ELR (cell line): ENCODE results near the gene NEMF.
"Not testable (repeated sequence)": the region's sequence is repeated elsewhere in the genome, so short reads cannot be mapped to it uniquely, and the experiment has no call there.

Experiments used
- DNase-seq: peaks from one replicate; pipeline ENCODE4 v3.0.0-alpha.2; 2015; ENCODE audit warnings: low read depth

Gene NEMF, protein sequence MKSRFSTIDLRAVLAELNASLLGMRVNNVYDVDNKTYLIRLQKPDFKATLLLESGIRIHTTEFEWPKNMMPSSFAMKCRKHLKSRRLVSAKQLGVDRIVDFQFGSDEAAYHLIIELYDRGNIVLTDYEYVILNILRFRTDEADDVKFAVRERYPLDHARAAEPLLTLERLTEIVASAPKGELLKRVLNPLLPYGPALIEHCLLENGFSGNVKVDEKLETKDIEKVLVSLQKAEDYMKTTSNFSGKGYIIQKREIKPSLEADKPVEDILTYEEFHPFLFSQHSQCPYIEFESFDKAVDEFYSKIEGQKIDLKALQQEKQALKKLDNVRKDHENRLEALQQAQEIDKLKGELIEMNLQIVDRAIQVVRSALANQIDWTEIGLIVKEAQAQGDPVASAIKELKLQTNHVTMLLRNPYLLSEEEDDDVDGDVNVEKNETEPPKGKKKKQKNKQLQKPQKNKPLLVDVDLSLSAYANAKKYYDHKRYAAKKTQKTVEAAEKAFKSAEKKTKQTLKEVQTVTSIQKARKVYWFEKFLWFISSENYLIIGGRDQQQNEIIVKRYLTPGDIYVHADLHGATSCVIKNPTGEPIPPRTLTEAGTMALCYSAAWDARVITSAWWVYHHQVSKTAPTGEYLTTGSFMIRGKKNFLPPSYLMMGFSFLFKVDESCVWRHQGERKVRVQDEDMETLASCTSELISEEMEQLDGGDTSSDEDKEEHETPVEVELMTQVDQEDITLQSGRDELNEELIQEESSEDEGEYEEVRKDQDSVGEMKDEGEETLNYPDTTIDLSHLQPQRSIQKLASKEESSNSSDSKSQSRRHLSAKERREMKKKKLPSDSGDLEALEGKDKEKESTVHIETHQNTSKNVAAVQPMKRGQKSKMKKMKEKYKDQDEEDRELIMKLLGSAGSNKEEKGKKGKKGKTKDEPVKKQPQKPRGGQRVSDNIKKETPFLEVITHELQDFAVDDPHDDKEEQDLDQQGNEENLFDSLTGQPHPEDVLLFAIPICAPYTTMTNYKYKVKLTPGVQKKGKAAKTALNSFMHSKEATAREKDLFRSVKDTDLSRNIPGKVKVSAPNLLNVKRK

DNA sequence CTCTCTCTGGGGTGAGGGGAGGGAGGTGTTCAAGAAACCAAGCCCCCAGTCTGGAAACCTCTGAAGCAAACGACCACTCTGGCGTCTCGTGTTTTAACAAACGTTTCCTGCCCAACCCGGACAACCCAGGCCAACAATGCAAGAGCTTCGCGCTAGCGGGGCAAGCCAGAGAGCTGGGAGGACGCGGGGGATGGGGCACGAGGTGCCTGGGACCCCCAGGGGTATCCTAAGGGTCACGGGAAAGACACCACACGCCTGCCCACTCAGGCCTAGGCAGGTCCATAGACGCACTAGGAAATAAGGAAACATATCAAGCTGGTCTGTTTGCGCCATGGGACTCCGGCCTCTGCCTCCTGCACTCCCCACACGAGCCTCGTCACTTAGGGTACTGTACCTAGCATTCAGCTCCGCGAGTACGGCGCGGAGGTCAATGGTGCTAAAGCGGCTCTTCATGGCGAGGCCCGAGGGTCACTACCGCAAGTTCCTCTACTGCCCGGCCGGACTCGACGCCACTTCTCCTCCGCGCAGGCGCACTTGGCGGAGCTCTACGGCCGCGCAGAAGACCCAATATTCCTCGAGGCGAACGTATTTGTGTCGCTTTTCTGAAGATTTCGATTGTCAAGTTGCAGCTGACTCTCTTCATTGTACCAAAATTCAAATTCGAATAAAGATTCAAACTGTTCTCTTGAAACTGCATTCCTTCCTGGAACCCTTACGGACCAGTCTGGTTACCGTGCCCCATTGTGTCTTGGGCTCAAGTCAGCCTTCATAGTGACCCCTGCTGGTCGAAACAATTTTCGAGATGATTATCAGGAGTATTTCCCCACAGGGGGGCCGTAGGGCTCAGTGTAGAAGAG is at the start of gene NEMF:
Gene NEMF, minus strand, starts transcription at position 488 of the 857 bp plus-strand sequence. Its CDS starts 35 bp downstream, at position 453.
- DNase-seq, result peak; percentile 92

DNA sequence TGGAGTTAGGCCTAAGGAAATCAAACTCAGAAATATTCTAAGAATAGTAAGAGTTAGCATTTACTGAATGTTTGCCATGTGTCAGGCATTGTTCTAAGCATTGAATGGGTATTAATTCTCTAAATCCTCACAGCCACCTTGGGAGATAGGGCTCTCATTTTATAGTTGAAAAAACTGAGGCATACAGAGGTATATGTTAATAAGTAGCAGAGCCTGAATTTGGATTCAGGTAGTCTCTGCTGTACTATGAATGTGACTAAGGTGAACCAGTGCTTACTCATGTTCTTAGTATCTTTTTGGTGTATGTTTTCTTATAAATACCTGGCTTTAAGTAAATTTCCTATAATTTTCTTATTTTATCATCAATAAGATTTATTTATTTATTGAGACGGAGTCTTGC is 48.4 kb upstream of the NEMF start:
- no peak for DNase-seq

DNA sequence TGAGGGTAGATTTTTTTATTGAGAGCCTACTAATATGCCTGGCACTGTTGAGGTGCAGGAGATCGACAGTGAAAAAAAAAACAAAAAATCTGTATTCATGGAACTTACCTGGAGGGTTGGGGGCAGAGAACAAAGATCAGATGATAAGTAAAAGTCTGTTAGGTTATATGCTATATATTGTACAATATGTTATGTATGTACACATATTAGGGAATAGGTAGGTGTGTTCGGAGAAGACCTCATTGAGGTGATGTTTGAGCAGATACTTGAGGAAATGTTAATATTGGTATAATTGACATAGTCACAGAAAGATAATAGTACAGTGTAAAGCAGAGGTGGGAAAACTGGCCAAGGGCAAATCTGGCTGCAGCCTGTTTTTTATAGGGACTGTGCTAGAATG is 45.9 kb upstream of the NEMF start:
- no peak for DNase-seq

DNA sequence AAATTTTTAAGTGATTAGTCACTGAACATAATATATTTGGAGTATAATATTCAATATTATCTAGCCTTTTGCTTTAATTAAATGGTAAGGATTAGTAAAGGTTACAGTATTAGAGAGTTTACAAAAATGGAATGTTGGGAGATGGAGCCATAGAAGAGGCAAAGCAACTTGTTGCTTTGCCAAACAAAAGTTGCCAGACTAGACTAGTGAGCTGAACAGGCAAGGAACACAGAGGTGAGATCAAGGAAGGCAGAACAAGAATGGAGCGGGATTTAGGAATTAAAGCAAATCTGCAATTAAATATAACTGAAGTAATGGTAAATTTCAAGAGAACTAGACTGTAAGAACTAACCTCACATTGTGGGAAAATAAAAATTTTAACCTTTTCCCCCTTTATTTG is 45.4 kb upstream of the NEMF start:
- DNase-seq, result peak; percentile 35

DNA sequence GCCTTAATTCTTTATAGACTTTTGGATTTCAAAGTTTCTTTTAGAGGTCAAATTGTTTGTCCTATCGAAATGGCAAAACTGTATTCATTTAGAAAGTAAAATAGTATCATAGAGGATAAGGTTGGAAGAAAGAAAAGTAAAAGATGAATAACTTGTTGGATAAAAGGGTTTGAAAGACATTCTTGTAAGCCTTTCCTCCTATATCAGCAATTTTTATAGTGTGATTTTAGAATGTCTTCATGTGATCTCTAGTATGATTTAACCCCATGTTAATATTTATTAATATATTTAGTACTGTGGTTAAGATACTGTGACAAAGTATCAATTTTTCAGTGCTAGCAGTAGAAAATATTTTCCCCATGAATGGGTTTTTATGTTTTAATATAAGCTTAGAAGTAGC is 44.8 kb upstream of the NEMF start:
- DNase-seq, result no peak

DNA sequence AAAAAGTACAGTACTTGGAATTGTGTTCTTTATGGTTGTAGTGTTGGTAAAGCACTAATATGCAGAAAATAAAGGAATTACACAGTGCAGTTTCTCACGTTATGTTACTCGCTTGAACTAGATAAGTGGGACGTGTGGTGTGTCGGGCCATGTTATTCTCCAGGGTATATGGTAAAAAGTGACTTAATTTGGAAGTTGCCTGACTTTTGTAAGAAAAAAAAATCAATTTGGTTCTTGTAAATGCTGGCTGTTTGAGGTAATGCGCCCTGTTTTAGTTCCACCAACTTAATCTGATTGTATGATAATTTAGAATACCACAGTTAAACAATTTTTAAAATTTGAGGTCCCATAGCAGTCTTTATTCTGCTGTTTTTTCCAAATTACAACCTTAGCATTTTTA is 44.4 kb upstream of the NEMF start:
- DNase-seq, result peak; percentile 34

DNA sequence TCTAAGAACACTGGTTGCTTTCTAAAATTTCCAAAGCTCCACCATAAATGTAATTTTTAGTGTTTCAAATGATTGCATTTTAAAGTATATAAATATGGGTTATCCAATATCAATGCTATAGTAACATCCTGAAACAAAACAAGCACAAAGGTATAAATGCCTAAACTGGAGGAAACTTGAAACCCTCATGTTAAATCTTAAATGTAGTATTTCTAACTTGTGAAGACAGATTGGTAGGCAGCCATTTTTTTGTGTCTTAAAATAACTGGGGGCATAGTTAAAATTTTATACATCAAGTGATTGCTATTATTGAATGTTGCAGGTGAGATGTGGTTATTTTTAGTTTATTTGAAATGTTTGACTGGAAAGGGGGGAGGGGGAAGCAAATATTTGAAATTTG is 43.7 kb upstream of the NEMF start:
- DNase-seq, result not testable (repeated sequence)

DNA sequence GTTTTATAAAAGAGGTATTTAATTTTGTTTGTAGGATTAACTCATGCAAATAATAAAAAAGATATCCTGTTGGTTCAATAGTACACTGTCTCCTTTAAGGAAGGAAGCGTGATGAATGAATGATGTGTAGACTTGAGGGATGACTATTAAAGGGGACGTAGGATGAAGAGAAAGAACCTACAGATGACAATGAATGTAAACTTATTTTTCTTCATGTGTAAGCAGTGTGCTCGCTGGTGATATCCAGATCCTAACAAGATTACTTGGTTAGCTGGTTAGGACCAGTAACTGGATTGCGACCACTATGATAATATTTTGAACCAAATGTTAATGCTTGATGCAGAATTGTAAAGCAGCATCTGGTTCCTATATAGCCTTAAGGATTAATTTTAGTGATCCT is 42.9 kb upstream of the NEMF start:
- DNase-seq, result peak; percentile 63

DNA sequence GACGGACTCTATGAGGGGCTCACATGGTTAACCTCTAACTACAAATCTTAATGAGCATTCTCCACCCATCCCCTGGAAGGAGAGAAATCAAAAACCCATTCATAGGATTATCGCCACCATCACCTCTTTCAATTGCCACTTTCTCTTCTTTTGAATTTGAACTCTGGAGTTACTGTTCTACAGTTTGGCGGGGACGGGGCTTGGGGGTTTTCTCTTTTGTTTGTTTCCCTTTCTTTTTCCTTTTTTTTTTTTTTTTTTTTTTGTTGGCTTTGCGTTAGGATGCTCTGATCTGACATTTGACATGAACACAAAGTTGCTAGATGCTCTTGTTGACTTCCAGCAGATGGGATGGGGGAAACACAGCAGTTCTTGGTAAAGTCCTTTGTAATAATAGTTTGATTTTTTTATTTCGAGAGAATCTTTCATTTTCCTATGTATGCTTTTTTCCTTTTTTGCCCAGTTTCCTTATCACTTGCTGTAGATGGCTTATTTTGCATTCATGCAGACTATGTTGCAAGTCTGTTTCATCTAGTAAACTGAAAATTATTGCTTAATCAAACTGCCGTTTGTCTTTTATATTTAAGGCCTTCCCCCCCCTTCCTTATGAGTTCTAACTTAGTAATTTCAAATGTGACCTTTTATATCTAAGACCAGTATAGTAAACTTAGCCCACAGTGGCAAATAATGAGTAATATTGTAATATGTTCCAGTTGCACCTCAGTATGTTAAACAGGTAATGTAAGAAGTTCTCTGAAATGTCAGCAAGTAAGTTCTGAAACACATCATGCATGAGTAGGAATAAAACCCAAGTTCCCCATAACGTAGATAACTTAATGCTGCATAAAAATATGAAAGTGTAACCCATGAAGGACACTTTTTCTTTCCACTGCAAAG is 41.9 kb upstream of the NEMF start:
- DNase-seq, result not testable (repeated sequence)

DNA sequence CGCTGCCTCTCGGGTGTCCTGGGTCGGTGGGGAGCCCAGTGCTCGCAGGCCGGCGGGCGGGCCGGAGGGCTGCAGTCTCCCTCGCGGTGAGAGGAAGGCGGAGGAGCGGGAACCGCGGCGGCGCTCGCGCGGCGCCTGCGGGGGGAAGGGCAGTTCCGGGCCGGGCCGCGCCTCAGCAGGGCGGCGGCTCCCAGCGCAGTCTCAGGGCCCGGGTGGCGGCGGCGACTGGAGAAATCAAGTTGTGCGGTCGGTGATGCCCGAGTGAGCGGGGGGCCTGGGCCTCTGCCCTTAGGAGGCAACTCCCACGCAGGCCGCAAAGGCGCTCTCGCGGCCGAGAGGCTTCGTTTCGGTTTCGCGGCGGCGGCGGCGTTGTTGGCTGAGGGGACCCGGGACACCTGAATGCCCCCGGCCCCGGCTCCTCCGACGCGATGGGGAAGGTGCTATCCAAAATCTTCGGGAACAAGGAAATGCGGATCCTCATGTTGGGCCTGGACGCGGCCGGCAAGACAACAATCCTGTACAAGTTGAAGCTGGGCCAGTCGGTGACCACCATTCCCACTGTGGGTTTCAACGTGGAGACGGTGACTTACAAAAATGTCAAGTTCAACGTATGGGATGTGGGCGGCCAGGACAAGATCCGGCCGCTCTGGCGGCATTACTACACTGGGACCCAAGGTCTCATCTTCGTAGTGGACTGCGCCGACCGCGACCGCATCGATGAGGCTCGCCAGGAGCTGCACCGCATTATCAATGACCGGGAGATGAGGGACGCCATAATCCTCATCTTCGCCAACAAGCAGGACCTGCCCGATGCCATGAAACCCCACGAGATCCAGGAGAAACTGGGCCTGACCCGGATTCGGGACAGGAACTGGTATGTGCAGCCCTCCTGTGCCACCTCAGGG is 41.0 kb upstream of the NEMF start:
- DNase-seq, result peak; percentile 53

DNA sequence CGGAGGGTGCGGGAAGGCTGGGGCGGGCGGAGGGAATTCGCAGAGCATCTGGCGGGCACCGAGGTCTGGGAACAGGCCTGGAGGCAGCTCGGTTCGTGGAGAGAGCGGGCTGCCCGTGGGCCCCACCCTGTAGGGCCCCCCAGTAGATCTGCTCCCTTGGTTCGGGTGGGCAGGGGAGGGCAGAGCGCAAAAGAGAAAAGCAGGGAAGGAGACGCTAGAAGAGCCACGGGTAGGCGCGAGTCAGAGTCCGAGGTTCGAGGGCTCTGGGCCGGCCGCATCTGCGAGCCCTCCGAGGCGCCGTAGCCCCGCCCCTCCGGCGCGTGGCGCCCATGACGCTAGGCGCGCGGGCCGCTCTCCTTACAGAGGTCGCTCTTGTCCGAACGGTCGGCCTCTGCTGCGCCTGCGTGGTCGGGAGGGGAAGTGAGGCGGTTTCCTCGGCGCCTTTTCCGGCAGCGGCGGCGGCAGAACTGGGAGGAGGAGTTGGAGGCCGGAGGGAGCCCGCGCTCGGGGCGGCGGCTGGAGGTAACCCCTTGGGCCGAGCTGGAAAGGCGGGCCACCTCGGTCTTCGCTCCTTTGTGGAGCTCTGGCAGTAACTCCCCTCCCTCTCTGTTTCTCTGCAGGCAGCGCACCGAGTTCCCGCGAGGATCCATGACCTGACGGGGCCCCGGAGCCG is 40.2 kb upstream of the NEMF start, which contains the start of gene ARF6:
Gene ARF6, plus strand, starts transcription at position 447 of the 673 bp plus-strand sequence. CDS start 655 bp downstream, outside the sequence.
- DNase-seq, result peak; percentile 99

DNA sequence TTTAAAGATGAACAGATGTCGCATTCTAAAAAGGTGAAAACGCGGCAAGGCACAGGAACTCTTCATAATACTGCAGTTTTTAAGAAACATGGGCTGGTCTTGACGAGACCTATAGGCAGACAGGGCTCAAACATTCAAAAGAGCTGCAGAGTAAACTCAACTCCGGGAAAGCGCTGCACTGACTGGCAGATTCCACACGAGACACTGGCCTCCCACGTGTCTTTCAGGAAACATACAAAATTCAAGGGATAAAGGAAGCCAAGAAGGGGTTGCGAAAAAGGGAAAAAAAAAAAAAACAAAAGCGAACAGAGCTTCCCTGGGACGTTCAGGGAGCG is 39.7 kb upstream of the NEMF start:
- DNase-seq, result peak; percentile 80

DNA sequence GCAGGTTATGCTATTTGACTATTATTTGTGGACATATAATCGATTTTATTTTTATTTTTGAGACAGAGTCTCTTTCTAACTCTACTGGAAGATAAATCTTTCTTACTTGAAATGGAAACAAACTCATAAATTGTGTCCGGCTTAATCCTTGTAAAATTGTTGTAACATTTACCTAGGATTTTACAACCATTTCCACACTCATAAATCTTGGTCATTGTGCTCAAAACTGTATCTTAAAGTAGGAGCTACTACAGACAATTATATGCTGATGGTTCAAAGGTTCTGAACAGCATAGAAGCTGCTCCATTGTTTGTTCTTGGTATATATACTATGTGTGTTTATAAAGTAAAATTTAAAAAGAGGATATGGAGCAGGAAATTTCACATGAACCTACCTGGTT is 35.7 kb upstream of the NEMF start:
- DNase-seq, result no peak

DNA sequence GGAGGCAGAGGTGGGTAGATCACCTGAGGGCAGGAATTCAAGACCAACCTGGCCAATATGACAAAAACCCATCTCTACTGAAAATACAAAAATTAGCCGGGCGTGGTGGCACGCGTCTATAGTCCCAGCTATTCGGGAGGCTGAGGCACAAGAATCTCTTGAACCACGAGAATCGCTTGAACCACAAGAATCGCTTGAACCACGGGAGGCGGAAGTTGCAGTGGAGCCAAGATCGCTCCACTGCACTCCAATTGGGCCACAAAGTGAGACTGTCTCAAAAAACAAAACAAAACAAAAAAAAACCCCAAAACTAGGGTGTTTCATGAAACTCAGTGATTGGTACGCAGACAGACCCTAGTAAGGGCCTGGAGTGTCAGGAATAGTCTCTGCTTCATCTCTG is 33.9 kb upstream of the NEMF start:
- no peak for DNase-seq

DNA sequence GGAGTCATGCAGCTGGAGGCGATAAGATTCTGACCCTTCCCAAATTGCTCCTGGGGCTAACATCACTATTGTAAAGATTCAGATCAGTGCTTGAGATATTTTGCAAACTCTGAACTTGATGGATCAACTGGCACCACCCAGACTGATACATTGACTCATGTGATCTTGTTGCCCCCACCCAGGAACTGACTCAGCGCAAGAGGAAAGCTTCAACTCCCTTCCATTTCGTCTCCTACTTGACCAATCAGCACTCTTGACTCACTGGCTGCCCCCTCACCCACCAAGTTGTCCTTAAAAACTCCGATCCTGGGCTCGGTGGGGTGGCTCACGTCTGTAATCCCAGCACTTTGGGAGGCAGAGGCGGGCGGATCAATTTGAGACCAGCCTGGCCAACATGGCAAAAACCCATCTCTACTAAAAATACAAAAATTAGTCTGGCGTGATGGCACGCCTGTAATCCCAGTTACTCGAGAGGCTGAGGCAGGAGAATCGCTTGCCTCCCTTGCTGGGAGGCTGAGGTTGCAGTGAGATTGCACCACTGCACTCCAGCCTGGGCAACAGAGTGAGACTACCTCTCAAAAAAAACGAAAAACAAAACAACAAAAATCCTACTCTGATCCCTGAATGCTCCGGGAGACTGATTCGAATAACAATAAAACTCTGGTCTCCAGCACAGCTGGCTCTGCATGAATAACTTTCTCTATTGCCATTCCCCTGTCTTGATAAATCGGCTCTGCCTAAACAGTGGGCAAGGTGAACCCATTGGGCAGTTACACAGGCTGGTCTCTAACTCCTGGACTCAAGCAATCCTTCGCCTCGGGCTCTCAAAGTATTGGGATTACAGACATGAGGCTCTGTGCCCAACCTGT is 30.5 kb upstream of the NEMF start:
- DNase-seq, result peak; percentile 75

DNA sequence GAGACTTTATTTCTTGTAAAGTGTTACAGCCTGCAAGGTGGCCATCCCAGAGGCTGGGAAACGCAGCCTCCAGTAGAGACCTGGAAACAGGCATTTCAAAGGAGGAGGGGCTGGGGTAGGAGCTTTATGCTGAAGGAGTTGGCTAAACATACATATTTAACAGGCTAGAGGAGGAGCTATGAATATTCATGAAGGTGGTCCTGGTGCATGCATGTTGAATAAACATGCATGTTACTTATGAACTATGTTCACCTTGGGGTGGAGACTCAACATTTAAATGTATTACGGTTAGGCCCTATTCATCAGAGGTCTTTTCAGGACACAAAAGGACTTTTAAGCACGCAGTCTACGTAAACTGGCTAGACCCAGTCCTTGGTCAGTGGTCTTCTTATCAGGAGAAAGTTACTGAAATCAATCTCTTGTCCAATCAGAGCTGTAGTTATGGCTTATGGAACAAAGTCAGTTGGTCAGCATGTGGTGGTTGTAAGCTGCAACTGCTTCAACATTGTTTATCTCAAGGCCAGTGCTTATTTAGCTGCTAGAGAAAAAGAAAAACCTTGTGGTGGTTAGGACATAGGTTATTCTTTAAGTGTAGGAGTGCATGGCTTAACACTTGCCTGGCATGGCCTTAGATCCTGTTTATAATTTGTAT is 28.9 kb upstream of the NEMF start:
- no peak for DNase-seq

DNA sequence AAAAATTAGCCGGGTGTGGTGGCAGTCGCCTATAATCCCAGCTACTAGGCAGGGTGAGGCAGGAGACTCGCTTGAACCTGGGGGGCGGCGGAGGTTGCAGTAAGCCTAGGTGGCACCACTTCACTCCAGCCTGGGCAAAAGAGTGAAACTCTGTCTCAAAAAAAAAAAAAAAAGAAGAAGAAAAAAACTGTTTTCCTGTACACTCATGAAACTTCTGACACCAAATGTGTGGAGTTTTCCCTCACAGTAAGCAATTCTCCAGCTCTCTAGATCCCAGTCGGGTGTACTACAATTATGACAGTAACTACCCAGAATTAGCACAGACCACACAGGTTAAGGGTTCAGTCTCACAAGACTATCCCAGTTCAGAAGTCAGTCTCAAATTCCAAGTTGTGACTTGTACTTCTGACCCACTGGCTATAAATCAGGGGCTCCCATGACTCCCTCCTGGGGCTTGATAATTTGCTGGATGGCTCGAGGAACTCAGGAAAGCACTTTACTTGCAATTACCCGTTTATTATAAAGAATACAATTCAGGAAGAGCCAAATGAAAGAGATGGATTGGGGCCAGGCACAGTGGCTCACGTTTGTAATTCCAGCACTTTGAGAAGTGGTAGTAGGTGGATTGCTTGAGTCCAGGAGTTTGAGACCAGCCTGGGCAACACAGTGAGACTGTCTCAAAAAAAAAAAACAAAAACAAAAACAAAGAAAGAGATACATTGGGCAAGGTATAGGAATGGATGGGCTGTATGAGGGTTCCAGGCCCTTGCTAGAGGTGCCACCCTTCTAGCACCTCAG is 27.9 kb upstream of the NEMF start:
- no peak for DNase-seq
